Gastroesophageal sphincter (tissue), 4 donors: ENCODE results near the gene E2F4. TPM values are rescaled to one million over a fixed set of nuclear protein-coding genes. Genes with fewer than 3 reads are reported as not detected.

Source experiments
- ATAC-seq: fragments of 150-250 bp; one replicate; pipeline ENCODE4 v1.9.1; 2016; ENCODE audit warnings: mild to moderate bottlenecking, moderate library complexity
- H3K27ac ChIP-seq, 4 donors: fragments of 200-600 bp; sonication (generic) in 3 of 4; 1 replicate in 3 of 4; 2 replicates in 1 of 4; pipeline ENCODE4 v1.5.1; 2016 to 2019
- H3K27me3 ChIP-seq: fragments of 200-600 bp; sonication (generic); one replicate; pipeline ENCODE4 v1.5.1; 2019
- H3K36me3 ChIP-seq, 2 donors: fragments of 200-600 bp; sonication (generic); one replicate each; pipeline ENCODE4 v1.5.1; 2019; ENCODE audit warnings: control low read depth in 1 of 2
- H3K4me1 ChIP-seq, 3 donors: fragments of 200-600 bp; sonication (generic); 1 replicate in 2 of 3; 2 replicates in 1 of 3; pipeline ENCODE4 v1.5.1; 2016 to 2019; ENCODE audit warnings: control low read depth in 2 of 3
- H3K4me3 ChIP-seq, 2 donors: fragments of 200-600 bp; sonication (generic); one replicate each; pipeline ENCODE4 v1.5.1; 2019; ENCODE audit warnings: mild to moderate bottlenecking in 1 of 2, moderate library complexity in 1 of 2
- H3K9me3 ChIP-seq, 3 donors: fragments of 200-600 bp; sonication (generic); one replicate each; pipeline ENCODE4 v1.5.1; 2017 to 2019; ENCODE audit warnings: control low read depth in 2 of 3
- CTCF ChIP-seq, 4 experiments: fragments of 200-600 bp in 2 of 4; fragments of 450-650 bp in 2 of 4; sonication (generic) in 1 of 4; IDR thresholded peaks; one replicate each; pipeline ENCODE4 v1.5.1; 2017 to 2019; ENCODE audit warnings: antibody characterized with exemption in 4 of 4, mild to moderate bottlenecking in 2 of 4, moderate library complexity in 2 of 4
- EP300 ChIP-seq: sonication (generic); formaldehyde crosslinking; IDR thresholded peaks from one replicate; pipeline ENCODE4 v1.6.1; 2017; ENCODE audit warnings: antibody characterized with exemption, mild to moderate bottlenecking
- POLR2A ChIP-seq, 2 donors: fragments of 450-650 bp; IDR thresholded peaks; one replicate each; pipeline ENCODE4 v1.6.1; 2017; ENCODE audit warnings: antibody characterized with exemption in 2 of 2, mild to moderate bottlenecking in 2 of 2, moderate library complexity in 1 of 2
- POLR2AphosphoS5 ChIP-seq: sonication (generic); formaldehyde crosslinking; IDR thresholded peaks from one replicate; pipeline ENCODE4 v1.6.1; 2017; ENCODE audit warnings: antibody characterized with exemption
- WGBS, 2 donors: methylation state at CpG; one replicate each; pipeline ENCODE4 v1.1.5; 2018; ENCODE audit warnings: low coverage in 1 of 2; 5-methylcytosine and 5-hydroxymethylcytosine counted together
- total RNA-seq, 4 donors: library from RNA; depleted of rRNA; stranded (reverse); fragments of >200 nt; gene quantifications; one replicate each; pipeline ENCODE4 v1.1.0, GENCODE V29; 2016

E2F4 gene
- total RNA-seq, 4 donors from 2014 or later: 55.0 to 89.8 (median 76.2) TPM

DNA sequence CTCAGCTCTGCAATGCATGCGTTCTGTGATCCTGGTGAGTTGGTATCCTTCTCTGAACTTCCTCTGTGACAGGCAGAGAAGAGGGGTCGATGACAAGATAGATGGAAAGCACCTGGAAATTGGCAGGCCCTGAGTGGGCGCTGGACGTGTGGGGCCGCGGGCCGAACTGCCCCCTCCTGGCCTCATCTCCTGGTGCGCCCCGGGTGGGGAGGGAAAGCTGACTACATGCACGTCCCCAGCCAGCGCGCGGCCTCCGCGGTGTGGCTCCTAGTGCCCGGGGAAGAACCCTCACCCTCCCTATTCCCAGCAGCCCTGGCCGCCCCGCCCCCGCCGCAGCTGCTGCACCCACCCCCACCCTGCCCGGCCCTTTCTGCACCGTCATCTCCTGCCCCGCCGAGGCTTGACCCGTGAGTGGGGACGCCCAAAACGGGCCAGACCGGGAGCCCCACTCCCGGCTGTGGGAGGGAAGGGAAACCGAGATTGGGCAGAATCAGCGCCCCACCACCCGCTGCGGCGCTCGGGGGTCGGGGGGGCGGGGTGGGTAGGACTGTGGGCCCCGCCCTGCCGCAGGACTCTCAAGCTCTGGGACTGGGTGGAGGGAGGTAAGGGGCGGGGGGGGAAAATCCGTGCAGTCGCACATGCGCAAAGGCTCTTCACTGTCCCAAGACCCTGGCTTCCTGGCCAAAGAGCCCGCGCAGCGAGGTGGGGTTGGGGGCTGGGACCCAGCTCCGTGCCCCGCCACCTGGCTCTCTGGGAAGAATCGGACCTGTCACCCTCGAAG, 21.6 kb upstream of the E2F4 start, which contains the start of gene NOL3:
Gene NOL3, plus strand, starts transcription at position 371 of the 781 bp plus-strand sequence.
- peaks cover 0 to 23% of the 10 kb centered on the region in 2 donors for H3K36me3 ChIP-seq
- ATAC-seq: peak; percentile 70
- no peaks in the 10 kb centered on the region for H3K9me3 ChIP-seq
- H3K4me3 ChIP-seq: peak within 1 kb of the TSS; percentile 36 to 60
- H3K4me1 ChIP-seq: peaks cover 2 to 99% (median 42%) of the 10 kb centered on the region in 3 donors
- peaks cover 9% of the 10 kb centered on the region for H3K27me3 ChIP-seq
- WGBS, 2 donors: 0% methylated on average over 1 of the region's 50 CpGs; no CpG with 5 or more reads in 1 of the 2 donors
- H3K27ac ChIP-seq: peak within 1 kb of the TSS; percentile 76 to 97 (median 95)
- TF ChIP-seq EP300 (no peak), POLR2AphosphoS5 (peak; percentile 46), CTCF (IDR thresholded peaks at IDR 0.05) (peak in 2 of 4 experiments; percentile 8 to 33), POLR2A (IDR thresholded peaks at IDR 0.05) (peak; percentile 47 to 48)

GRCh38 chr16:67170949-67171649, 20.9 kb upstream of the E2F4 start:
- H3K27ac ChIP-seq: peak overlapping the region; percentile 76 to 97 (median 95)
- peak overlapping the region; percentile 36 to 60 for H3K4me3 ChIP-seq
- H3K36me3 ChIP-seq: peaks cover 0 to 28% of the 10 kb centered on the region in 2 donors
- TF ChIP-seq POLR2AphosphoS5: peak; percentile 30
- TF ChIP-seq POLR2A (IDR thresholded peaks at IDR 0.05): no peak
- no peak for TF ChIP-seq EP300
- TF ChIP-seq CTCF (IDR thresholded peaks at IDR 0.05): no peak
- H3K27me3 ChIP-seq: peaks cover 2% of the 10 kb centered on the region
- peak; percentile 17 for ATAC-seq
- 34 to 53% methylated on average over 5 to 10 of the region's 14 CpGs for WGBS, 2 donors
- H3K4me1 ChIP-seq: peaks cover 2 to 99% (median 37%) of the 10 kb centered on the region in 3 donors
- no peaks in the 10 kb centered on the region for H3K9me3 ChIP-seq

DNA sequence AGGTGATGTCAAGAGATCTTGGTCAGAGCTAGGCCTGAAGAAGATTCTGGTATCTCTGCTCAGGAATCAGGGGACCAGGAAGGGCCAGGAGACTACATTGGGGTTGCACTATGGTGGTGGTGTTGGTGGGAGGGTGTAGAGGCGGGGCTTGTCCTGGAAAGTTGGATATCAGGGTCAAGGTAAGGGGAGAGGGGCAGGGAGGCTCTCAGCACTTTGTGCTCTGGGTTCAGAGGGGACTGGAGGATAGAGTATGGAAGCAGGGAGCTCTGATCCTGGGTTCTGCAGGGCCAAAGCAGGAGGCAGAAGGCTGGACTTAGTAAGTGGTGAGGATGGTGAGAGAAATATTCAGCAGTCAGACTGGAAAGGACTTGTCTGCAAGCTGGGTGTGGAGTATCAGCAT, 18.6 kb upstream of the E2F4 start:
- Histone ChIP-seq H3K36me3 (peaks cover 0 to 20% of the 10 kb centered on the region in 2 donors), H3K27ac (peak overlapping the region; percentile 72 to 97 (median 93)), H3K4me3 (peak overlapping the region; percentile 13 to 57), H3K9me3 (no peaks in the 10 kb centered on the region), H3K4me1 (peaks cover 2 to 96% (median 43%) of the 10 kb centered on the region in 3 donors), H3K27me3 (no peaks in the 10 kb centered on the region)
- 75 to 82% methylated on average over 1 of the region's 1 CpG for WGBS, 2 donors
- no peak for ATAC-seq
- no peak for TF ChIP-seq EP300
- TF ChIP-seq POLR2A (IDR thresholded peaks at IDR 0.05): no peak
- no peak for TF ChIP-seq POLR2AphosphoS5
- no peak for TF ChIP-seq CTCF (IDR thresholded peaks at IDR 0.05)

GRCh38 chr16:67173808-67174705, 17.9 kb upstream of the E2F4 start:
- Histone ChIP-seq H3K9me3 (no peaks in the 10 kb centered on the region), H3K27me3 (no peaks in the 10 kb centered on the region), H3K27ac (peak overlapping the region; percentile 72 to 97 (median 93)), H3K4me3 (peak overlapping the region; percentile 13 to 57), H3K4me1 (peaks cover 2 to 96% (median 38%) of the 10 kb centered on the region in 3 donors), H3K36me3 (peaks cover 0 to 17% of the 10 kb centered on the region in 2 donors)
- TF ChIP-seq EP300 (no peak), CTCF (IDR thresholded peaks at IDR 0.05) (peak in 3 of 4 experiments; percentile 36 to 65 (median 38)), POLR2AphosphoS5 (peak; percentile 89), POLR2A (IDR thresholded peaks at IDR 0.05) (peak; percentile 67 to 74)
- peak; percentile 81 for ATAC-seq
- WGBS, 2 donors: 0 to 1% methylated on average over 2 to 14 of the region's 71 CpGs
